Stimulated activated CD8-positive, alpha-beta memory T cell treated with anti-CD3 and anti-CD28 coated beads, Interleukin-2, amount 100 ng/mL, for 1 hour (primary cell): Measurements from ENCODE around the gene PTPA.

Source experiments
- DNase-seq, 2 donors: peaks; one replicate each; pipeline ENCODE4 v3.0.0-alpha.2; 2020; ENCODE audit warnings: low read depth in 2 of 2

The PTPA gene

GRCh38 chr9:129081388-129081904 is 29.8 kb upstream of the PTPA start:
- DNase-seq: no peak

GRCh38 chr9:129084087-129084486 is 27.1 kb upstream of the PTPA start:
- DNase-seq: no peak

GRCh38 chr9:129089246-129089645 is 22.0 kb upstream of the PTPA start:
- DNase-seq: no peak

- DNase-seq: no peak
Observed at GRCh38 chr9:129093602-129094386, 17.4 kb upstream of the PTPA start.

GRCh38 chr9:129094387-129095169 is 16.6 kb upstream of the PTPA start:
- DNase-seq: no peak

GRCh38 chr9:129095170-129095667 is 16.0 kb upstream of the PTPA start:
- no peak for DNase-seq

- no peak for DNase-seq
Observed at GRCh38 chr9:129095908-129096307, 15.3 kb upstream of the PTPA start.

GRCh38 chr9:129097671-129098306 is 13.4 kb upstream of the PTPA start:
- DNase-seq: no peak

GRCh38 chr9:129098328-129098727 is 12.9 kb upstream of the PTPA start:
- DNase-seq: no peak

GRCh38 chr9:129100383-129101169 is 10.6 kb upstream of the PTPA start:
- no peak for DNase-seq

- DNase-seq: no peak
Observed at GRCh38 chr9:129101279-129101678, 9.9 kb upstream of the PTPA start.

- no peak for DNase-seq
Observed at GRCh38 chr9:129102095-129102525, 9.1 kb upstream of the PTPA start.

- DNase-seq: no peak
Observed at GRCh38 chr9:129102791-129103594, 8.2 kb upstream of the PTPA start.

GRCh38 chr9:129103595-129103965 is 7.6 kb upstream of the PTPA start:
- no peak for DNase-seq

GRCh38 chr9:129104051-129104450 is 7.2 kb upstream of the PTPA start:
- DNase-seq: no peak

- DNase-seq: no peak
Observed at GRCh38 chr9:129105857-129106694, 5.1 kb upstream of the PTPA start.

- DNase-seq: no peak
Observed at GRCh38 chr9:129107651-129108050, 3.6 kb upstream of the PTPA start.

- DNase-seq: no peak
Observed at GRCh38 chr9:129108083-129108804, 3.0 kb upstream of the PTPA start.
